Kidney epithelial cell (primary cell): ENCODE results near the gene SERTAD3. TPM values are rescaled to one million over a fixed set of nuclear protein-coding genes. Genes with fewer than 3 reads are reported as not detected.

Experiments
- DNase-seq: peaks from one replicate; pipeline ENCODE4 v3.0.0-alpha.2; 2010; ENCODE audit warnings: low read depth
- H3K27me3 ChIP-seq: 2 replicates; pipeline ENCODE4 v1.6.0; 2011; ENCODE audit warnings: low read length; ENCODE audit not compliant: control insufficient read depth, insufficient read depth
- H3K36me3 ChIP-seq: 2 replicates; pipeline ENCODE4 v1.5.1; 2011; ENCODE audit warnings: low read length; ENCODE audit not compliant: control insufficient read depth, insufficient read depth
- H3K4me3 ChIP-seq: 2 replicates; pipeline ENCODE4 v1.5.1; 2011; ENCODE audit warnings: low read depth, mild to moderate bottlenecking, control low read depth, low read length
- CTCF ChIP-seq: IDR thresholded peaks from 2 replicates; pipeline ENCODE4 v1.5.1; 2011; ENCODE audit warnings: mild to moderate bottlenecking, moderate library complexity, low read length, control low read depth, inconsistent platforms; ENCODE audit not compliant: insufficient read depth, poor library complexity, severe bottlenecking
- total RNA-seq: library from RNA; depleted of rRNA; stranded (reverse); fragments of >200 nt; gene quantifications from 2 replicates; pipeline ENCODE4 v1.2.3, GENCODE V29; 2015

The SERTAD3 gene
- total RNA-seq, 1 donor from 2014 or later: 11.4 TPM

- Histone ChIP-seq H3K27me3 (no peaks in the 10 kb centered on the region), H3K36me3 (peaks cover 1% of the 10 kb centered on the region), H3K4me3 (peak overlapping the region; percentile 59)
- no peak for DNase-seq
- peak; percentile 22 for TF ChIP-seq CTCF
Observed at GRCh38 chr19:40444825-40445312, 734 bp upstream of the SERTAD3 start.

GRCh38 chr19:40443131-40443999 lies 770 bp downstream of the SERTAD3 start:
- TF ChIP-seq CTCF: no peak
- Histone ChIP-seq H3K27me3 (no peaks in the 10 kb centered on the region), H3K4me3 (peak overlapping the region; percentile 59), H3K36me3 (peaks cover 1% of the 10 kb centered on the region)
- DNase-seq: peak; percentile 98

GRCh38 chr19:40442328-40443130 lies 1.6 kb downstream of the SERTAD3 start:
- H3K27me3 ChIP-seq: no peaks in the 10 kb centered on the region
- DNase-seq: no peak
- TF ChIP-seq CTCF: no peak
- peaks cover 1% of the 10 kb centered on the region for H3K36me3 ChIP-seq
- peak overlapping the region; percentile 59 for H3K4me3 ChIP-seq

GRCh38 chr19:40441719-40442253 lies 2.3 kb downstream of the SERTAD3 start:
- Histone ChIP-seq H3K36me3 (peaks cover 1% of the 10 kb centered on the region), H3K27me3 (no peaks in the 10 kb centered on the region), H3K4me3 (no peak overlapping the region)
- DNase-seq: no peak
- TF ChIP-seq CTCF: no peak

- no peak for TF ChIP-seq CTCF
- Histone ChIP-seq H3K4me3 (no peak overlapping the region), H3K27me3 (no peaks in the 10 kb centered on the region), H3K36me3 (peaks cover 1% of the 10 kb centered on the region)
- DNase-seq: no peak
Observed at GRCh38 chr19:40438284-40438683, 5.9 kb downstream of the SERTAD3 start.
